Hematopoietic multipotent progenitor cell treated with erythropoietin and hydrocortisone succinate and interleukin-3 and kit ligand, for 8 days (in vitro differentiated cells): ENCODE measurements around the gene IFI35.
A peak's percentile ranks its signal among the peaks of the same experiment; 100 is the strongest.
"Not testable (repeated sequence)": the region's sequence is repeated elsewhere in the genome, so short reads cannot be mapped to it uniquely, and the experiment has no call there.

ENCODE experiments used
- DNase-seq: peaks from one replicate; pipeline ENCODE4 v3.0.0-alpha.2; 2015

Gene IFI35

DNA sequence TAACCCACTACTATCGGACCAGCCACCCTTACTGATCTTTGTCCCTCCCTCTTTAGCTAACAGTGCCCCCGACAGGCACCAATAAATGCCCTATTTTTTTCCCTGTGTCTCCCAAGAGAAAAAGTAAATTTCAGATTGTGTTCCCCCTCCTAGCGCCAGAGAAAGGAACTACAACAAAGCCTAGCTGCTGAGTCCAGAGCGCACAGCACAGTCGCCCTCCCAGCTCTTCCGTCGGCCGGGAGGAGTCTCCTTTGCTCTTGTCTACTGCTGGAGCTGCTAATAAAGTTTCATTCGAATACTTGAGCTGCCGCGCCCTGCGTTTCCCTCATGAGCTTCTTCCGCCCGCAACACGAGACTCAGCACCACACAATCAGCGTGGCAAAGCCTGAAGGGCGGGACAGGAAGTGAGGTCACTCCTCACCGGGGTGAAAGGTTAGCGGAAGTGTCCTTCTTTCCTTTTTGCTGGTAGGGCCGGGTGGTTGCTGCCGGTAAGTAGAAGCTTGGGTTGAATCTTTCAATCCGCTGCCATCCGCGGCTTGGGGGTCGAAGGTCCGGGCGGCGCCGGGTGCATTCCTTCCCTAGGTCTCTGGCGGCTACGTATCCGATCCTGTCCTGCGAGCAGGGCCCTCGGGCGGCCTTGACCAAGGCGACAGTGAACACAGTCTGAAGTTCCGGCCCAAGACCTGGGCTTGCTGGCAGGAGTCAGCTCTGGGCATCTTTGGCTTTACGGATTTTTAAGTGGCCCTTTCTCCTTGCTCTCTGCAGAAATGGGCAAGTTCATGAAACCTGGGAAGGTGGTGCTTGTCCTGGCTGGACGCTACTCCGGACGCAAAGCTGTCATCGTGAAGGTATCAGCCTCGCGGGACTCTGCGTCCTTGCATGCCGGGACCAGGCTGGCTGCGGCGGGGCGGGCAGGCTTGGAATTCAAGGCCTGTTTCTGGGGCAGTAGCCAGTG, 8.3 kb upstream of the IFI35 start, which contains the start of gene RPL27:
TSS of gene RPL27 (plus strand) at position 436 of the 955 bp plus-strand sequence. CDS start at position 768, 332 bp downstream.
- peak; percentile 100 for DNase-seq

DNA sequence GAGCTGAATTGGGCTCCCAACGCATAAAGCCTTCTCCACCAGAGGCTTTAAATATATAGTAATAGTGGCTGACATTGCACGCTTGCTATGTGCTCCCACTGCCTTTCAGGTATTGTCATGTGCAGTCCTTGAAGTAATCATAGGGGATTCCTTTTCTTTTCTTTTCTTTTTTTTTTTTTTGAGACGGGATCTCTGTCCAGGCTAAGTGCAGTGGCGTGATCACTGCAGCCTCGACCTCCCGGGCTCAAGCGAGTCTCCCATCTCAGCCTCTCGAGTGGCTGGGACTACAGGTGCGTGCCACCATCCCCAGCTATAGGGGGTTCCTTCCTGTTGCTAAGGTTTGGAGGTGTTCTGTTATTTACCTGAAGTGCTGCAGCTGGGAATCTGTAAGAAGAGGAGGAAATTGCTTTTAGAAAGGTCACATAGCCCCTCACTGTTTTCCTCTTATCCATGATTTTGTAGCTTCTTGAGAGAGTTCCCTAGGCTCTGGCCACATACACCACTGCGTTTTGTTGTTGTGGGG, 7.5 kb upstream of the IFI35 start:
- no peak for DNase-seq

DNA sequence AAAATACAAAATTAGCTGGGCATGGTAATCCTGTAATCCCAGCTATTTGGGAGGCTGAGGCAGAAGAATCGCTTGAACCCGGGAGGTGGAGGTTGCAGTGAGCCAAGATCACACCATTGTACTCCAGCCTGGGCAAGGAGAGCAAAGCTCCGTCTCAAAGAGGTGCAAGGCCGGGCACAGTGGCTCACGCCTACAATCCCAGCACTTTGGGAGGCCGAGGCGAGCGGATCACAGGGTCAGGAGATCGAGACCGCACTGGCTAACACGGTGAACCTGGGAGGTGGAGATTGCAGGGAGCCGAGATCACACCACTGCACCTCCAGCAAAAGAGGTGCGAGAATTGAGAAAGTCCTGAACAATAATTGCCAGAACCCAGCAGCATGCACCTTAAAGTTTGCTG, 5.7 kb upstream of the IFI35 start:
- not testable (repeated sequence) for DNase-seq

DNA sequence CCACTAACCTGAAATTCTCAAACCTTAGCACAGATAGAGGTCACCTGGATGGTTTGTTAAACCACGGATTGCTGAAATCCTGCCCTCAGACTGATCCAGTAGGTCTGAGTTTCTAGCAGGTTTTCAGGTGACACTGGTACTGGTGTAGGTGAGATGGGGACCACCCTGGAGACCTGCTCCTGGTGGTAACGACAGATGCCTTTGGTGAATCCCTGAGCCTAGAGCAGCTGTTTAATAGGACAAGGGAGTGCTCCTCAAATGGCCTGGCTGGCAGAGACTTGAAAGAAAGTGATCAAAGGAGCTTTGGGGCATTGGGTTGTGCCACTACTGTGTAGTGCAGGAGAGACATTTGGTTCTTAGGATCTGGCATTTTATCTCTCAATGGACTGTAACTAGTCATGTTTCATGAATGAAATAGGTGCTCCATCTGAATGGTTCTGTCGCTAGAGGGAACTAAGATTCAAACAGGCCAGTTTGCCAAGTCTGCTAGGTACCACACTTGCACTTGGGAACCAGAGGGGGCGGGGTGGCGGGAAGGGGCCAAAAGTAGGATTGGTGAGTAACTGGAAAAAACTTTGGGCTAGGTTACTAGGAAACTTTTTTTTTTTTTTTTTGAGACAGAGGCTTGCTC, 2.9 kb upstream of the IFI35 start:
- no peak for DNase-seq

DNA sequence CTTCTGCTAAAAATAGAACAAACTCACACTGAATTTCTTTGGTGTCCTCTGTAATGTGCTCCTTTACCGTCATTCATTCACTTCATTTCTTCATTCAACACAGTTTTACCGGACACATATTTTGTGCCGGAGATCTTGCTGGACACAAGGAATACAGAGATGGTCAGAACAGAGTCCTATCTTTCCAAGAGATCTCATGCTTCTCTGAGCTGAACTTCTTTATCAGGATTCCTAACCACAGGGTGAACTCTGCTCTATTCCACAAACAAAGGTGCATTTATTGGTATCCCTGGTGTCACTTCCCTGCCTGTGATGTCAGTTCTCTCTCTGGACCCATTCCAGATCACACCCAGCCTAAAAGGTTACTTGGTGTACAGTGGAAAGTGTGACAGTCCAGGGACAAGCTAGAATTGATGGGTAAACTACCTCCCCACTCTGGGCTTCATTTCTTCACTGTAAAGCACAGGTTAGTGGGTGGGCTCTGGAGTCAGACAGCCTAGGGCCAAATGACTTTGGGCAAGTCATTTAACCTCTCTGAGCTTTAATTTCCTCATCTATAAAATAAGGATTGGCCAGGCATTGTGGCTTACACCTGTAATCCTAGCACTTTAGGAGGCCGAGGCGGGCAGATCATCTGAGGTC, 4.2 kb downstream of the IFI35 start:
- DNase-seq, result no peak

DNA sequence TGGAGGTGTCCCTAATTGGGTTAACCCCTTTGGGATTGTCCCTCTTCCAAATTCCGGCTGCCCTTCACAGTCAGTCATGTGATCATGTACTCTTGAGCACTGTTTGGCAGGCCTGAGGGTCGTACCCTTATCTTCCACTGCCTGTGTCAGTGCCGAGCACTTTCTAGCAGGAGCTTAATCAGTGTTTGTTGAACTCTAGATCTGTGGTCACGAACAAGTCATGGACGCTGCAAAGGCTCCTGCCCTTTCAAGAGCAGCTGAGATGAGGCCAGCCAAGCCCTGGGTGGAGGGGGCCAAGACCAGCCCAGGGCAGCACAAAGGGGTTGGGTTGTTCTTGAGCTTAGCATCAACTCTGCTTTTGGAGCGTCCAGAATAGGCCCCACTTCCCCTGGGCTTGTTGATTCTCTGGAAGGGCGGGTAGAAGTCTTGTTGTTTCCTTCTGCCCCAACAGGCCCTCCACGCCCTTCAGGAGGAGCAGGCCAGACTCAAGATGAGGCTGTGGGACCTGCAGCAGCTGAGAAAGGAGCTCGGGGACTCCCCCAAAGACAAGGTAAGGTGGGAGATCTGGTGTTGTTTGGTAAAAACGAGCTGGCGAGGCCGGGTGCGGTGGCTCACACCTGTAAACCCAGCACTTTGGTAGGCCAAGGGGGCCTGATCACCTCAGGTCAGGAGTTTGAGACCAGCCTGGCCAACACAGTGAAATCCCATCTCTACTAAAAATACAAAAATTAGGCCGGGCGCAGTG, 5.3 kb downstream of the IFI35 start:
- peak; percentile 77 for DNase-seq

DNA sequence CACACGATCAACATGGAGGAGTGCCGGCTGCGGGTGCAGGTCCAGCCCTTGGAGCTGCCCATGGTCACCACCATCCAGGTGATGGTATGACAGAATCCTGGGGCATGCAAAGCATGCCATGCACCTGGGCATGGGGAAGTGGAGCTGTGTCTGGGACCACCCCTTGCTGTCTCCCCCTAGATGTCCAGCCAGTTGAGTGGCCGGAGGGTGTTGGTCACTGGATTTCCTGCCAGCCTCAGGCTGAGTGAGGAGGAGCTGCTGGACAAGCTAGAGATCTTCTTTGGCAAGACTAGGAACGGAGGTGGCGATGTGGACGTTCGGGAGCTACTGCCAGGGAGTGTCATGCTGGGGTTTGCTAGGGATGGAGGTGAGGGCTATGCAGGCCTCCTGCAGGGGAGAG, 6.7 kb downstream of the IFI35 start:
- DNase-seq, result no peak

DNA sequence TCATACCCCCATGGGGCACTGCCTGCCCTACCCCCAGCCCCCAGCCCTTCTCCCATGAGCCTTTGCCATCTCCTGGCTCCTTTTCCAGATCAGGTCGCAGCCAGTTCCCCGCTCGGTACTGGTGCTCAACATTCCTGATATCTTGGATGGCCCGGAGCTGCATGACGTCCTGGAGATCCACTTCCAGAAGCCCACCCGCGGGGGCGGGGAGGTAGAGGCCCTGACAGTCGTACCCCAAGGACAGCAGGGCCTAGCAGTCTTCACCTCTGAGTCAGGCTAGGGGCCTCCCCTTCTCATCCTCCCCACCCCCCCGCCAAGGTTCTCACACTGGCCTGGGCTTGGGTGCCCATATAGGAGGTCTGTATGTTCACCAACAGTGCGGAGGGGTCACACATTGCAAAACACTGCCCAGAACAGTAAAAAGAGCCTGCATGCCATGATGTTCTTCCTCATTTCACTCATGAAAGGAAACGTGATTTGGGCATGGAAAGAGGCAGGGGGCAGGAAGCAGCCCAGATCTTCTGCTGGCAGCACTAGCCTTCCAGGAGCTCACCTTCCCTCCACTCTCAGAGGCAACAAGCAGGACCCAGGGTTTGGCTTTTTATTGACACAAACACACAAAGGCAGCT, 7.5 kb downstream of the IFI35 start:
- no peak for DNase-seq

DNA sequence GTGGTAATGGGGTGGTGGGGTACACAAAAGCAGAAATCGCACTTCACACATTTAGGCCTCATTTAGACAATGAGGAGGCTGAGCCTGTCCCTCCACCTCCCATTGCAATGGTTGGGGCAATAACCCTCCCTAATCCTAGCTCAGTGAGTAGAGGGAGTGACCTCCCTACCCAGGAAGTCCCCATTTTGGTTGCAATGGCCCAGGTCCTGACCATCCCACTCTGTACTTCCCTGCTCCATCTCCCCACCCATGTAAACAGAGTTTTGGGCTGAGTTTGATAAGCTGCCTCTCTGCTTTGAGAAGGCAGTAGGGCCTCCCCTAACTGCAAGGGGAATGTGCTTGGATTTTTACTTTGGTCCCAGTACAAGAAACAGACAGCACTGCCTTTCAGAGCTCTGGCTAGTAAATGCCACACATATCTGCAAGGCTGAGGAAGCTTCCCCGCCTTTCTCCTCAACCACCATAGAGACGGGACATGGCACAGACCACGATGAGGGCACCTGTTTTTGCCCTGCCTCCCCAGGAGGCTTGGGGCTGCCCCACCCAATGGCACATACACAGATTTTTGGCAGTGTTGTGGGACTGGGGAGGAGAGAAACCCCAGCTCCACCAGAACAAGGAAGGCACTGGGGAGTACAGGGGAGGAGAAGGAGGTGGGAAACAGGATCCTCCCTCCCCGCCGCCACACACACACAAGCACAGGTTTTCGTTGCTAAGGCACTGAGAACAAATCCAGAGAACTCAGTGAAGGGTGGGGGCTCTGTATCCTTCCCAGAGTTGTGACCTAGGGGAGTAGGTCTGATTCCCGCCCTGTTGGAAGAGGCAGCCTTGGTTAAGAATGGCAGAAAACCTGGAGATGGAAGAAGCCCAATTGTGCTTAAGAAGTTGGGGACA, 8.3 kb downstream of the IFI35 start:
- DNase-seq, result no peak

DNA sequence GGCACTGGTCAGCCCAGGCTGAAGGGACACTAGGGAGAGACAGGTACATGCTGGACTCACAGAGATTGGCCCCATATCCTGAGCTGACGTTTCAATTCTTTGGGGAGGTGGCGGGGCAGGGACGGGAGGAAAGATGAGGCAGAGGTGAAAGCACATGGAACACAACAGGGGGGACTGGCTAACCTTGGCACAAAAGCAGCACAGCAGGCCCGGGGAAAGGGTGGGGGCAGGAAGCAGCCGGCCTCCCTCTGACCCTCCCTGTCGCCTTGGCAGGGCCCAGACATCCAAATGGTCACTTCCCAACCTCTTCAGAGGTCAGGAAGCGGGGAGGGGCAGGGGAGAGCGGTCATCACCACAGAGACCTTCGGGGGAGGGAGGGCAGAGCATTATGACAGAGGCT, 9.0 kb downstream of the IFI35 start:
- DNase-seq, result no peak

DNA sequence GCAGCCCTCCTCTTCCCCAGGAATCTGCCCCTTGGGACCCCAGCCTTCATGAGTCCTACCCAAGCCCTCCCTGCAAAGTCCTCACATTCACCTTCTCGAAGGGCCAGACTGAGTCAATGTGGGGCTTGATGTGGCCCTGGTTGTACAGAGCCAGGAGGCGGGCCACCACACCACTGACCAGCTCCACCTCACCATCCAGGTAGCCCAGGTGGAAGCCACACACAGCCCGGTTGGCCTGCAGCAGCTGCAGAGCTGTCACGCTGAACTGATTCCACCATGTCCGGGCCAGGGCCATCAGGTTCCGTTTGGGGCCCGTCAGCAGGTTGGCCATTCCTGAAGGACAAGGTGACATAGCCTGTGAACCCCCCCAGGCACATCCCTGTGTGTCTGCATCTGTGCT, 9.6 kb downstream of the IFI35 start:
- DNase-seq, result no peak

DNA sequence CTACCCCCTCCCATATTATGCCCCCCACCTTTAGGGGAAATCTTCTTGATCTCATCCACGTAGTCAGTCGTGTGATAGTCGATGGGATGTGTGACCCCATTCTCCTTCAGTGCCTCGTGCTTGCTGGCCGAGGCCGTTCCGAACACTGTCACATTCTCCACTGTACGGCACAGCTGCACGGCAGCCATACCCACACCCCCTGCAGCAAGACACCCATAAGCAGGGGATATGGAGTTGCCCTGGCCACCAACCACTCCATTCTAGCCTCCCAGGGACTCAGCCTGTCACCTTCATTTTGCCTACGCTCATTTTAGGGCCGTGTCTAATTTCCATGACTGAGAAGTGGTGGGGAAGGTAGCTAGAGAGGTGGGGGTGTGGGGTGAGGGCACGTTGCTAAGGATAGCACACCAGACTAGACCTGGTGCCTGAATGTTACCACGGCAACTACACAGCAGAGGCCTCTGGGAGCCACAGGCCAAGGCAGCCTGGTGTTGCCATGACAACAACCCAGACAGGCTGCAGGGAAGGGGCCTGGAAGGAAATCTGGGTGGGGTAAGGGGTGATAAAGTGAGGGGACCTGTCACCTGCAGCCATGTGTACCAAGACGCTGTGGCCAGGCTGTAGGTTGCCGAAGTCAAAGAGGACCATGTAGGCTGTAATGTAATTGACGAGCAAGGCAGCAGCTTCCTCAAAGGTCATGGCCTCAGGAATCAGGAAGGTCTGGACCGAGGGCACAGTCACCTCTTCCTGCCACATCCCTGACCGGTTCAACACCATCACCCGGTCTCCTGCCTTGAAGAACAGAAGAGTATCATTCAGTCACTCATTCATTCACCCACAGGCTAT, 11.6 kb downstream of the IFI35 start:
- no peak for DNase-seq

DNA sequence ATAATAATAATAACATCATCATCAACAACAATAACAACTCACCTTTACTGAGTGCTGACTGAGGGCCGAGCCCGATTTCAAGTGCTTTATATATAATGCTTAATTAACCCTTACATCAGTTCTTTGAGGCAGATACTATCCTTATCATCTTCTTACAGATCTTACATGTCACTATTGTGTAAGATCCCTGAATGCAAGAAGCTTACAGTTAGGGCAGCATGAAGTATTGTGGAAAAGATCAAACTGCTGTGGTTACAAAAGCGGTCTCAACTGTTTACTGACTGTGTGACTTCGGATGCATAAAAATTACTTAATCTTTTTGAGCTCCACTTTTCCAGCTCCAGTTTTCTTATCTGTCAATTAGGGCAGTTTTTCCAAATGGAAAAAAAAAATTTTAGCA, 12.3 kb downstream of the IFI35 start:
- DNase-seq, result peak; percentile 62

DNA sequence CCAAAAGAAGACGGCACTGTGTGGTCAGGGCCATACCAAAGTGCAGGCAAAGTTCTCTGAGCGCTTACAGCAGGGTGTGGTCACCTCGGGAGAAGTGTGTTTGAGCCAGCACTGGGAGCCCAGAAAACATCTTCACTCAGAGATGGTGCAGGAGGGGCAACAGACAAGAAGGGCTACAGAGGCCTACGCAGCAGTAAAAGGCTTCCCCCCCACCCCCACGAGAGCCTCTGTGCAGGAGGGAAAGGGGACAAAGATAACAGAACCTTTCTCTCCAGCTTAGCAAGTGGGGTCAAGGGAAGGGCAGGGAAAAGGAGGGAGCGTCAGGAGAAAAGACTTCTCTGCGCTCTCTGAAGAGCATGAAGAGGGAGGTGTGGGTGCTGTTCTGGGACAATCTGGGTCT, 12.8 kb downstream of the IFI35 start:
- peak; percentile 53 for DNase-seq

DNA sequence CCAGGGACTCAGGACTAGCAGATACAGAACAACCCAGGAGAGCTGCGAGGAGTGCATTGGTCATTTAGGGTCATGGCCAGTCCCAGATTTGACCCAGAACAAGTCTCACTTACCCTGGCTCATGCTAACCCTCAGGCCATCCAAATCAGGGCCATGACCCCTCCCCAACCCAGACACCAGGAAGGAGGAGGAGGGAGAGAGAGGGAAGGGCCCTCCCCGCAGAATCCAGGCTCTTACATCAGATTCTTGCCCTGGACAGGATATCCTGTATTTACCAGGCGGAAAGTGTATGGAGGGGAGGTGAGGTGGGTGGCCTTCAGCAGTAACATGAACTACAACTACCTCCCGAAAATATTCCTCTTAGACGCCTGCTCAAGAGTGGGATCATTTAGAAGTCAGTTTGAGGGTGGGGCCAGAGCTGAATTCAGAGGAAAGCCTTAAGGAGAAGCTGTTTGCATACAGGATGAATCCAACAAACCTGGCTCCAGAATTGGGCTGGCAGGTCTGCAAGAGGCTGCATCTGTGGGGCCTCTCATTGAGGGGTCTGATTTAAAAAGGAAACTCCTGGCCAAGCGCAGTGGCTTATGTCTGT, 13.5 kb downstream of the IFI35 start:
- DNase-seq, result no peak

DNA sequence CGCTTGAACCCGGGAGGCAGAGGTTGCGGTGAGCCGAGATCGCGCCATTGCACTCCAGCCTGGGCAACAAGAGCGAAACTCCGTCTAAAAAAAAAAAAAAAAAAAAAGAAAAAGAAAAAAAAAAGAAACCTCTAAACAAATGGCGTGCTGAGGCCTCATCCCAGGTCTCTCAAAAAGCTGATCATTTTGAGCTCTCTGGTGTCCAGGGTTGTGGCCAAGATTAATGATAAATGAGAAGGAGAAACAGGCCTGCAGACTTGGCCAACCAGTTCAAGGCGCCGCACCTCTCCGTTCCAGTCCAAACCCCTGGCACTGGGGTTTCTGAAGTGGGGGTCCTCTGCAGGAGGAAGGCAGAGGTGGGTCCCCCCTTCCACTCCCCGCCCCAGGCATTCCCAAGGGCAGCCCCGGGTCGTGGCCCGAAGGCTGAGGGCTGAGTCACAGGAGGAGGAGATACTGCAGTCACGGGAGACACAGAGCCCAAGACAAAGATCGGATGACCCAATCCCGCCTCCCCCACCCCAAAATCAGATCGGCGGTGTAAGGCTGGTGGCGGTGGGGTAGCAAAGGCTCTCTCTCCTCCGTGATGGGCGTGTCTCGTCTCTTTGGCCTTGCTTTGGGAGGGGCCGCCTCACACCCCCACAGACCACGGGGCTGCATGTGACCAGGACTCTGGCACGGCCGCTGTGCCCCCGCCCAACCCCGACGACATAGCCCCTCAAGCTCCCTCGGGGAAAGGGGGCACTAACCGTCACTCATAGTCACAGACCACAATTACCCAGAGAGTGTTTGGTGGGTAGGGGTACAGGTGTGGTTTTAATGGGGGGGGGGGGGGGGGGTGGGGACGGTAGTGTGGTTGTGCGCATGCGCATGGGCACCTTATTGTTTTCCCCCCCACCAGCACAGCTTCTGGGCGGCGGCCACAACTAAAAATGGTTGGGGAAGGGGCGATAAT, 14.5 kb downstream of the IFI35 start:
- DNase-seq, result peak; percentile 76

DNA sequence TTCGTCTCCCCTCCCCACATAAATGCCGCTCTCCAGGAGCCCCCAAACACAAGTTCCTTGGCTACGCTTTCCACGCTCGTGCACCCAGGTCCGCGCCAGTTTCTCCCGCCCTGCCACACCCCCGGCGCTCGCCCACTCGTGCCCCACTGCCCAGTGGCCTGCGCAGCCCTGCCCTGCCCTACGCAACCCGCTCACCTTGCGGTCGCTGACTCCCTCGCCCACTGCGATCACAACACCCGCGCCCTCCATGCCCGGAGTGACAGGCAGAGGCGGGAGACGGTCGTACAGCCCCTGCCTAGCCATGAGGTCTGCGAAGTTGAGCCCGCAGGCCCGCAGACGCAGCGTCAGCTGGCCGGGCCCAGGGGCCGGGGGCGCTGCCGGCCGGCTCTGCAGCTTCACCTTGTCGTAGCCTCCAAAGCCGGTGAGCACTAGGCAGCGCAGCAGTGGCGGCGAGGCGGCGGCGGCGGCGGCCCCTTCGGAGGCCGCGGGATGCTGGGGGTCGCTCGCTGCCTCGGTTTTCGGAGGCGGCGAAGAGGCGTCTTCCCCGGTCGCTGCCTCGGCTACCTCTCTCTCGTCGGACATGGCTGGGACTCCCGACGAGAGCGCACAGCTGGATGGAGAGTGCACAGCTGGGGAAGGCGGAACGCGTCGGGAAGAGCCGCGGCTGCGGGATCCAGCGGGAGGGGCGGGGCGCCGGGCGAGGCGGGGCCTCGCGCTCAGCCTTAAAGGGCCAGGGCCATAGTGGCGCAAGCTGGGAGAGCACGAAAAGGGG, 15.3 kb downstream of the IFI35 start, which contains the start of gene VAT1:
TSS of gene VAT1 (minus strand) at position 645 of the 772 bp plus-strand sequence. CDS start at position 582, 63 bp downstream.
- DNase-seq, result peak; percentile 67
